HUDEP-2 (cell line): ENCODE measurements around the gene GRM4.

Experiments used
- DNase-seq, 76 experiments: peaks; one replicate each; lab custom pipeline; 2025; ENCODE audit not compliant: unreplicated experiment in 76 of 76; lab: John Stamatoyannopoulos, UW

Gene GRM4

DNA sequence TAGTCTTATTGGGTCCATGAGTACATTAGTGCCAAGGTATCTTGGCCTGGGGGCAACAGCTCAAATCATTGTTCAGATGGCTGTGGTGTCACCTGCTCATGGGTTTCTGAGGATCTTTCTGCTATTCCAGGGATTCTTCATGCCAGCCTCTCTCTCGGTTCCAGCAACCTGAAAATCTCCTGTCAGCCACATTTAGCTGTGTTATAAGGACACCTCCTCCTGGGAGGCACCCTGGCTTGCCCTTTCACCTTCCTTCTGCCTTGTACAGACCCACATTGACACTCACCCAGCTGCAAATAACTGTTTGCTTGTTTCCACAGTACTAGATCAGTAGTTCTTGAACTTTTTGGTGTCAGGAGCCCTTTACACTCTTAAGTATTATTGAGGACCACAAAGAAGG is 159.9 kb downstream of the GRM4 start:
- DNase-seq = no peak

DNA sequence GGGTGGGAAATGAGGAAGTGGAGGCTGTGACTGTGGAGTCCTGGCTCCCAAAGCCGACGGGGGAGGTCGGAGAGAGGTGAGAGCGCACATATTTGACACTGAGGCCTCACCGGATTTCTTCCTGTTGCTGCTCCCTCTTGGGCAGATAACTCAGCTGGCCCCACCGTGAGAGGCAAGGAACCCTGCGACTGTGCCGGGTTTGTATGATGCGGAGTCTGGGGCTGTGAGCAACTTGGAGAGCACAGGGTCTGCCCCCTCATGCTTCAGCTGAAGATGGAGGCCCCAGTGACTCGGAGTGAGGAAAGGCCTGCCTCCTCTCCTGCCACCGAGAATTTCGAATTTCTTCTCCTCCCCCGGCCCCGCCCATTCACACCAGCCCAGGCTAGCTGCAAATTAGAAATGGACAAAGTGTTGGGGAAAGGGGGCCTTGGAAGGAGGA is 160.6 kb downstream of the GRM4 start:
- no peak for DNase-seq

GRCh38 chr6:33984466-33985312 is 161.2 kb downstream of the GRM4 start:
- DNase-seq = no peak

- no peak for DNase-seq
These were observed 162.0 kb downstream of the GRM4 start for GRCh38 chr6:33983721-33984465.

DNA sequence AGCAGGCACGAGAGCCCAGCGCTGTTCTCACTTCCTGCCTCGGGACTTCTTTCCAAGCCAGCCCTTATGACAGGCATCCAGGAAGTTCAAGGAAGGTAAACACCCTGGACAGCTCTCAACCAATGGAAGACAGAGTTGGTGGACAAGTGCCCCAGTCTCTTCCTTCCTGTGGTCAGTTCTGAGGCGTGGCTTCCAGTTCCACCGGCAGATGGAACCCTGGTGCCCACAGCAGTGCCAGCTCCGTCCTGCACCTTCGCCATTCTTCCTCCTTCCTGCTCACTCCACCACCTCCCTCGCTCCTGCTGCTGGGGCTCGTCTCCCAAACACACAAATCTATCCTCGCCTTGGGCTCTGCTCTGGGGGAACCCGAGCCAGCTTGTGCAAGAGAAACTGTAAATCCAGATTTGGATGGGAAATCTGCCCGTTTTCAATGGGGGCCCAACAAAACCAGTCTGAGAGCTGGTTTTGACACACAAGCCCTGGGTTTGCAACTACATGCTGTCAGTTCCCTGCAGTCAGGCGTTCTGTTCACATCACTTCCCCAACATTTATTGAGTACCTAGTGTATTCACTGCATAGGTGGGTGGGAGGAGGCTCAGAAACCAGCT is 162.7 kb downstream of the GRM4 start:
- DNase-seq = peak in 1 of 76 experiments; percentile 20

DNA sequence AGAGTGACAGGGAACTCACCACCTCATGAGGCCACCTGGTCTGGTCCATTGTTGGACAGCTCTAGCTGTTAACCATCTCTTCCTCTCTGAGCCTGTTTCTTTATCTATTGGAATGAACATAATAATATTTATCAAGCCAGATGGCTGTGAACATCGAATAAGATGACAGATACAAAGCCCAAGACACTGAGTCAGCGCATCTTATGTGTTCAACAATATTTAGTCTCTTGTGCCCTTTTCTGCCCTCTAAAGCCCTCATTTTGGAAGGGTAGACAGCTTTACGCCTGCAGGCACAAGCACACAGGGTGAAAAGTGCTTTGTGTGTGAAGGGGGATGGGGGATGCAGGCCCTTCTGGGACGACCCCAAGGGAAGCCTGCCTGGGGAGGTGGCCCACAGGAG is 164.0 kb downstream of the GRM4 start:
- no peak for DNase-seq

- no peak for DNase-seq
These were observed 164.5 kb downstream of the GRM4 start for GRCh38 chr6:33981421-33981820.

DNA sequence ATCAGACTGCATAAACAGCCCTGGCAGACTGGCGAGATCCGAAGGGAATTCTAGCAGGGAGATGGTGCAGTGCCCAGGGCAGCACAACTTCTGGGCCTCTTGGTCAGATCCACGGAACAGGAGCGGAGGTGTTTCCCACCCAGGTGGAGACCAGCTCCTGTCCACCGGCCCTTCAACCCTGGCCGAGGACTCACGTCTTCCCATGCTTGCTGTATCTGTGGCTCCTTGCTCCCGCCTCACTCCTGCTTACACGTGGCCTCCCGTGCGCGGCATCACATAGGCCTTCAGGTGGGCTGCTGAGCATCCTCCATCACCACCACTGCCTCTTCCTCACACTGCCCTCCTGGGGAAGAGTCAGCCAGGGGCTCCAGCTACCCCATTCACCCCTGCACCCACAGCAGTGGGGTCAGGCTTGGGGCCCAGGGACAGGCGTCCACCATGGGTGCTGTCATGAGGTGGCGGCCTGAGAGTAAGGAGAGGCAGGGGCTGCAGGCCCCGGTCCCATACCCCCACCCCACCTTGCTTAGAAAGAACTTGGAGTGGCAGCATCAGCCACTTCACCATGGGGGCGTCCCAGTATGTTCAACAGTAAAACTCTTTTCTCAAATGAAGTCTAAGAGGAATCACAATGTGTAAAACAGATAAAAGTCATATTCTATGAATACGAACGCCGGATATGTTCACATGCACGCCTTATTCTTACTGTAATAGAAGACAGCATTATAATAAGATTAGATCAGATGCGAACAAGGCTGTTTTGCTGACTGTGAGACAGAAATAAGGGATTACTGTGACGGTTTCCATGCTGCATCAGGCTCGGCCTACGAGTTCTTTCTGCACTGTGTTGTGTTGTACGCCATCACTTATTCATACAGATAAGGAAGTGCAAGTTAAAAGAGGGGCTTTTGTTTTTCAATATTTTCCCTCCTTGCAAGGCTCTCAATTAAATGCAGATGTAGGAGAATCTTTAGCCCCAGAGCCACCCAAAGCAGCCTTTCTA is 165.4 kb downstream of the GRM4 start:
- no peak for DNase-seq

DNA sequence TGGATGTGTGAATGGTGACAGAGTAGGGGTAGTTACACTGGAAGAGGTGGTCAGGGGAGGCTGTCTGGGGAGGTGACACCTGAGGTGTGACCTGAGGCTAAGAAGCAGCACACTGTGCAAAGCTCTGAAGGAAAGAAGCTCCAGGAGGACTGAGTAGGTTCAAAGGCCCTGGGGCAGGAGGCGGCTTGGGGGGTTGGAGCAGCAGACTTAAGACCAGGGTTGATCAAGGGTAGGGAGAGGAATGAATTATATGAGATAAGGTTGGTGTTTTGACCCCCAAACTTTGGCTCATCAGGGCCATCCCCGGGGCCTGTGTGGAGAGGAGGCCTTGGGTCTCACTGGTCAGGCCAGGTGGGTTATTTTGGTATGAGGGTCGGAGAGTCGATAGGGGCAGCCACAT is 166.1 kb downstream of the GRM4 start:
- DNase-seq = no peak

DNA sequence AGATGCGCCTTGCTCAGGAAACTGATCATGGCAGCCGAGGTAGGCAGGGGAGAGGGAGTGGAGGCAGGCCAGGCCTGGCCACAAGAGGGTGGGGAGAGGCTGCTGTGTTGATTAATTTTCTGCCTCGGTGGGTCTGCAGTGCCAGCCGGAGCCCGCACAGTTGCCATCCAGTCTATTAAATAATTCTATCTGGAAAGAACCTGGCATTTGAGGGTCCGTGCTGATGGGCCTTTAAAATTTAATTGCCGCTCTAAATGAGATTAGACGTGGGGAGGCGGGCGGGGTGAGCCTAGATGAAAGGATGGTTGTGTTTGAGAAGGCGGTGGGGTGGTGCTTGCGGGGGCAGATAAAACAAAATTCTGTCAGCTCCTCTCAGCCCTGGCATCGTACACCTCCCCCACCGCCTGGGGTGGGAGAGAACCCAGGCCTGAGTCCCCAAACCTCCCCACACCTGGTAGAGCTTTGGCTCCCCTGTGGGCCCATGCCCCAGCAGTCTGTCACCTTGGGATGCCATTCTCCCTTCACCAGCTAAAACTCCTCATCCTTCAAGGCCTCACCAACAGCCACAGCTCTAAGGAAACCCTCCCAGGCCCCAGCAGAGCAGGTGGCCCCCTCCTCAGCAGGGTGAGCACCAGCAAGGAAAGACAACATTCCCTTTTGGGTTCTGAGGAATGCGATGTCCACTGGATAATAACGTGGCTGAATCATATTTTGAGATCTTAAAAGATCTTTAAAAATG is 167.3 kb downstream of the GRM4 start:
- no peak for DNase-seq

DNA sequence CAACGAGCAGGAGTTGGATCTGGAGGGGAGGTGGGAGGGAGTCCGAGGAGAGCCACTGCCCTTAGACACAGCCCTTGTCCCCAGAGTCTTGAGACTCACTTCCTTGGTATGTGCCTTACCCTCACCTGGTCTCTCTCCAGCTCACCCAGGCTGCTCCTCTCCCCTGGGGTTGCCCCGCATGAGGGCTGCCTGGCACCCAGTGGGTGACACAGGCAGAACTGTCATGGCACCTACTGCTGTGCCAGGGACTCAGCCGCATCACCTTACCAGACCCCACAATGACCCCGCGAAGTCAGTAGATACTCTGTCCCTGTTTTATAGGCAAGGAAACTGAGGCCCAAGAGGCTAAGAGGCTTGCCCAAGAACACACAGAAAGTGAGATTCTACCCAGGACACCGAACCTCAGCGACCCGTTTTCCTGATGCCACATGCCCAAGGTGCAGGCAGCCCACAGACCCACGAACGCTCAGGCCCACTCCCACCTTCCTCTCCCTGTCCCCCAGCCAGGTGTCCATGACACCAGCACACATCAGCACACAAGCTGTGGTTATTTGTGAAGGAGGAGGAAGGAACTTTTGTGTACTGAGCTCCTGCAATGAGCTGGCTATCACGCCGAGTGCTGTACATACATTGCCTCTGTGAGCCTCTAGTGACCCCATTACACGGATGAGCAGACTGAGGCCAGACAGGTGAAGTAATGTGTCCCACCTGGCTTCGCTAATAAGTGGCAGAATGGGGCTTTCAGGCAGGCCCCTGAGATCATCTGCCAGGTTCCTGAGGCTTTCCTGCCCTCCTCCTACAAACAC is 168.1 kb downstream of the GRM4 start:
- DNase-seq = no peak

GRCh38 chr6:33976437-33977360 is 169.2 kb downstream of the GRM4 start:
- DNase-seq = no peak

GRCh38 chr6:33975661-33976436 is 170.0 kb downstream of the GRM4 start:
- DNase-seq = no peak

GRCh38 chr6:33974471-33974870 is 171.4 kb downstream of the GRM4 start:
- DNase-seq = no peak

GRCh38 chr6:33974030-33974429 is 171.9 kb downstream of the GRM4 start:
- no peak for DNase-seq

- DNase-seq = no peak
These were observed 174.3 kb downstream of the GRM4 start for GRCh38 chr6:33971580-33971979.
